ENCODE results near the gene PAM.

GRCh38 chr5:102797322-102797884 is 42.3 kb downstream of the PAM start:
- TF ChIP-seq EZH2 (IDR thresholded peaks at IDR 0.05; ENCODE audit: borderline replicate concordance, low read depth, low read length, severe bottlenecking), result no peak
- TF ChIP-seq CTCF (IDR thresholded peaks at IDR 0.05; ENCODE audit: extremely low read depth in 1 of 2, insufficient read depth in 1 of 2, low read depth in 1 of 2, low read length in 2 of 2), result no peak
- TF ChIP-seq MAX (IDR thresholded peaks at IDR 0.05; ENCODE audit: insufficient read depth, insufficient read length), result no peak
- TF ChIP-seq POLR2A (IDR thresholded peaks at IDR 0.05; ENCODE audit: low read depth, low read length), result no peak
- TF ChIP-seq JUN (IDR thresholded peaks at IDR 0.05; ENCODE audit: borderline replicate concordance, insufficient read depth, insufficient read length, low read depth), result no peak
